SK-N-SH treated with all-trans-retinoic acid at 6 μM for 48 hours (cell line): ENCODE data around the gene LRP11.

Experiments
- ATAC-seq: fragments of 200-7000 bp; cut with Tn5 transposase; 3 replicates; pipeline ENCODE4 v1.9.1; 2020; ENCODE audit warnings: mild to moderate bottlenecking, moderate library complexity
- ARNTL ChIP-seq: fragments of 450-650 bp; formaldehyde crosslinking; IDR thresholded peaks from 2 replicates; pipeline ENCODE4 v1.5.0; 2020; ENCODE audit warnings: low read depth, mild to moderate bottlenecking, moderate library complexity, borderline replicate concordance
- BACH2 ChIP-seq: fragments of 250-450 bp; sonication (Bioruptor Pico); IDR thresholded peaks from 2 replicates; pipeline ENCODE4 v1.9.0; 2021; ENCODE audit warnings: mild to moderate bottlenecking, borderline replicate concordance
- CSDC2 ChIP-seq: fragments of 250-450 bp; sonication (Bioruptor Pico); IDR thresholded peaks from 2 replicates; pipeline ENCODE4 v1.5.0; 2020; ENCODE audit warnings: mild to moderate bottlenecking, moderate library complexity
- ESRRG ChIP-seq: fragments of 250-450 bp; sonication (Bioruptor Pico); IDR thresholded peaks from 2 replicates; pipeline ENCODE4 v1.6.1; 2021; ENCODE audit warnings: mild to moderate bottlenecking
- GLIS3 ChIP-seq: fragments of 250-450 bp; sonication (Bioruptor Pico); IDR thresholded peaks from 2 replicates; pipeline ENCODE4 v1.5.0; 2020; ENCODE audit warnings: mild to moderate bottlenecking, moderate library complexity
- ISL1 ChIP-seq: fragments of 250-450 bp; sonication (Bioruptor Pico); IDR thresholded peaks from 2 replicates; pipeline ENCODE4 v2.1.2; 2022; ENCODE audit warnings: mild to moderate bottlenecking, moderate library complexity
- OSR1 ChIP-seq: fragments of 250-450 bp; sonication (Bioruptor Pico); IDR thresholded peaks from 2 replicates; pipeline ENCODE4 v1.8.0; 2022; ENCODE audit warnings: moderate library complexity, mild to moderate bottlenecking, inconsistent platforms
- PPARA ChIP-seq: fragments of 250-450 bp; sonication (Bioruptor Pico); IDR thresholded peaks from 2 replicates; pipeline ENCODE4 v1.5.0; 2020; ENCODE audit warnings: mild to moderate bottlenecking, borderline replicate concordance
- RARB ChIP-seq: fragments of 250-450 bp; sonication (Bioruptor Pico); IDR thresholded peaks from 2 replicates; pipeline ENCODE4 v1.8.0; 2021; ENCODE audit warnings: mild to moderate bottlenecking, moderate library complexity
- SNAI2 ChIP-seq: fragments of 250-450 bp; sonication (Bioruptor Pico); IDR thresholded peaks from 2 replicates; pipeline ENCODE4 v1.5.0; 2020; ENCODE audit warnings: mild to moderate bottlenecking, moderate library complexity
- TCF4 ChIP-seq: fragments of 250-450 bp; sonication (Bioruptor Pico); IDR thresholded peaks from 2 replicates; pipeline ENCODE4 v1.8.0; 2021; ENCODE audit warnings: mild to moderate bottlenecking, moderate library complexity, borderline replicate concordance
- ZC3H10 ChIP-seq: fragments of 250-450 bp; sonication (Bioruptor Pico); IDR thresholded peaks from 2 replicates; pipeline ENCODE4 v1.5.1; 2021; ENCODE audit warnings: mild to moderate bottlenecking, moderate library complexity
- ZFP3 ChIP-seq: fragments of 250-450 bp; sonication (Bioruptor Pico); IDR thresholded peaks from 2 replicates; pipeline ENCODE4 v1.5.0; 2020; ENCODE audit warnings: mild to moderate bottlenecking, moderate library complexity
- ZFP30 ChIP-seq: fragments of 450-650 bp; formaldehyde crosslinking; IDR thresholded peaks from 2 replicates; pipeline ENCODE4 v1.5.0; 2022; ENCODE audit warnings: mild to moderate bottlenecking, moderate library complexity
- ZNF565 ChIP-seq: fragments of 450-650 bp; formaldehyde crosslinking; conservative IDR thresholded peaks from 2 replicates; pipeline ENCODE4 v1.5.0; 2020; ENCODE audit warnings: low read depth, mild to moderate bottlenecking, moderate library complexity
- ZNF70 ChIP-seq: fragments of 450-650 bp; formaldehyde crosslinking; IDR thresholded peaks from 2 replicates; pipeline ENCODE4 v1.5.0; 2020; ENCODE audit warnings: mild to moderate bottlenecking, moderate library complexity
- ZNF8 ChIP-seq: fragments of 450-650 bp; formaldehyde crosslinking; IDR thresholded peaks from 2 replicates; pipeline ENCODE4 v1.5.0; 2020; ENCODE audit warnings: mild to moderate bottlenecking, moderate library complexity
- TF ChIP-seq, protein P1 (sequence below): fragments of 250-450 bp; sonication (Bioruptor Pico); IDR thresholded peaks from 2 replicates; pipeline ENCODE4 v1.8.0; 2021; ENCODE audit warnings: low read depth, mild to moderate bottlenecking, moderate library complexity, borderline replicate concordance
- TF ChIP-seq, protein P2 (sequence below): fragments of 250-450 bp; sonication (Bioruptor Pico); IDR thresholded peaks from 2 replicates; pipeline ENCODE4 v1.5.0; 2020; ENCODE audit warnings: mild to moderate bottlenecking, moderate library complexity
- TF ChIP-seq, protein P3 (sequence below): fragments of 250-450 bp; sonication (Bioruptor Pico); IDR thresholded peaks from 2 replicates; pipeline ENCODE4 v1.5.1; 2021; ENCODE audit warnings: mild to moderate bottlenecking, moderate library complexity
- TF ChIP-seq, protein P4 (sequence below): fragments of 250-450 bp; sonication (Bioruptor Pico); IDR thresholded peaks from 2 replicates; pipeline ENCODE4 v1.5.1; 2020; ENCODE audit warnings: low read depth, mild to moderate bottlenecking, moderate library complexity
- TF ChIP-seq, protein P5 (sequence below): fragments of 250-450 bp; sonication (Bioruptor Pico); IDR thresholded peaks from 2 replicates; pipeline ENCODE4 v1.8.0; 2020; ENCODE audit warnings: mild to moderate bottlenecking, moderate library complexity, borderline replicate concordance

The LRP11 gene

DNA sequence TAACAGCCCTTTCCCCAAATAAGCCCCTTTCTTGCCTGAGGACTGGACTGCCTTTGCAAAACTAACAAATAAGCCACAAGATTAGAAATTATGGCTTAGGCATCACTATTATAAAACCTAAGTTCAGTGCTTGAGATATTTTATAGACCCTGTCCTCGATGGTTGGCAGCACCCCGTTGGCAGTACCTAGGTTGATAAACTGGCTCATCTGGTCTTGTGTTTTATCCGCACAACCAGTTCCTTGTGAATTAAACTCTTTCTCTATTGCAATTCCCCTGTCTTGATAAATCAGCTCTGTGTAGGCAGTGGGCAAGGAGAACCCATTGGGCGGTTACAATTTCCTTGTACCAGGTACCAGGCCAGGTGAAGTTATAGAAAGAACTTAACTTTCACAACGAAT lies 6.6 kb downstream of the LRP11 start:
- no peak for TF ChIP-seq ISL1 (CRISPR knock-in tag)
- TF ChIP-seq ZFP30 (CRISPR knock-in tag): no peak
- TF ChIP-seq, protein P1, sequence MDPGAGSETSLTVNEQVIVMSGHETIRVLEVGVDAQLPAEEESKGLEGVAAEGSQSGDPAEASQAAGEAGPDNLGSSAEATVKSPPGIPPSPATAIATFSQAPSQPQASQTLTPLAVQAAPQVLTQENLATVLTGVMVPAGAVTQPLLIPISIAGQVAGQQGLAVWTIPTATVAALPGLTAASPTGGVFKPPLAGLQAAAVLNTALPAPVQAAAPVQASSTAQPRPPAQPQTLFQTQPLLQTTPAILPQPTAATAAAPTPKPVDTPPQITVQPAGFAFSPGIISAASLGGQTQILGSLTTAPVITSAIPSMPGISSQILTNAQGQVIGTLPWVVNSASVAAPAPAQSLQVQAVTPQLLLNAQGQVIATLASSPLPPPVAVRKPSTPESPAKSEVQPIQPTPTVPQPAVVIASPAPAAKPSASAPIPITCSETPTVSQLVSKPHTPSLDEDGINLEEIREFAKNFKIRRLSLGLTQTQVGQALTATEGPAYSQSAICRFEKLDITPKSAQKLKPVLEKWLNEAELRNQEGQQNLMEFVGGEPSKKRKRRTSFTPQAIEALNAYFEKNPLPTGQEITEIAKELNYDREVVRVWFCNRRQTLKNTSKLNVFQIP (CRISPR knock-in tag): no peak
- no peak for TF ChIP-seq ARNTL (CRISPR knock-in tag)
- no peak for TF ChIP-seq SNAI2 (CRISPR knock-in tag)
- no peak for TF ChIP-seq TCF4 (CRISPR knock-in tag)
- no peak for TF ChIP-seq ZFP3
- TF ChIP-seq BACH2 (CRISPR knock-in tag): no peak
- TF ChIP-seq GLIS3 (CRISPR knock-in tag): no peak
- TF ChIP-seq, protein P2, sequence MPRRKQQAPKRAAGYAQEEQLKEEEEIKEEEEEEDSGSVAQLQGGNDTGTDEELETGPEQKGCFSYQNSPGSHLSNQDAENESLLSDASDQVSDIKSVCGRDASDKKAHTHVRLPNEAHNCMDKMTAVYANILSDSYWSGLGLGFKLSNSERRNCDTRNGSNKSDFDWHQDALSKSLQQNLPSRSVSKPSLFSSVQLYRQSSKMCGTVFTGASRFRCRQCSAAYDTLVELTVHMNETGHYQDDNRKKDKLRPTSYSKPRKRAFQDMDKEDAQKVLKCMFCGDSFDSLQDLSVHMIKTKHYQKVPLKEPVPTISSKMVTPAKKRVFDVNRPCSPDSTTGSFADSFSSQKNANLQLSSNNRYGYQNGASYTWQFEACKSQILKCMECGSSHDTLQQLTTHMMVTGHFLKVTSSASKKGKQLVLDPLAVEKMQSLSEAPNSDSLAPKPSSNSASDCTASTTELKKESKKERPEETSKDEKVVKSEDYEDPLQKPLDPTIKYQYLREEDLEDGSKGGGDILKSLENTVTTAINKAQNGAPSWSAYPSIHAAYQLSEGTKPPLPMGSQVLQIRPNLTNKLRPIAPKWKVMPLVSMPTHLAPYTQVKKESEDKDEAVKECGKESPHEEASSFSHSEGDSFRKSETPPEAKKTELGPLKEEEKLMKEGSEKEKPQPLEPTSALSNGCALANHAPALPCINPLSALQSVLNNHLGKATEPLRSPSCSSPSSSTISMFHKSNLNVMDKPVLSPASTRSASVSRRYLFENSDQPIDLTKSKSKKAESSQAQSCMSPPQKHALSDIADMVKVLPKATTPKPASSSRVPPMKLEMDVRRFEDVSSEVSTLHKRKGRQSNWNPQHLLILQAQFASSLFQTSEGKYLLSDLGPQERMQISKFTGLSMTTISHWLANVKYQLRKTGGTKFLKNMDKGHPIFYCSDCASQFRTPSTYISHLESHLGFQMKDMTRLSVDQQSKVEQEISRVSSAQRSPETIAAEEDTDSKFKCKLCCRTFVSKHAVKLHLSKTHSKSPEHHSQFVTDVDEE: no peak
- TF ChIP-seq, protein P3, sequence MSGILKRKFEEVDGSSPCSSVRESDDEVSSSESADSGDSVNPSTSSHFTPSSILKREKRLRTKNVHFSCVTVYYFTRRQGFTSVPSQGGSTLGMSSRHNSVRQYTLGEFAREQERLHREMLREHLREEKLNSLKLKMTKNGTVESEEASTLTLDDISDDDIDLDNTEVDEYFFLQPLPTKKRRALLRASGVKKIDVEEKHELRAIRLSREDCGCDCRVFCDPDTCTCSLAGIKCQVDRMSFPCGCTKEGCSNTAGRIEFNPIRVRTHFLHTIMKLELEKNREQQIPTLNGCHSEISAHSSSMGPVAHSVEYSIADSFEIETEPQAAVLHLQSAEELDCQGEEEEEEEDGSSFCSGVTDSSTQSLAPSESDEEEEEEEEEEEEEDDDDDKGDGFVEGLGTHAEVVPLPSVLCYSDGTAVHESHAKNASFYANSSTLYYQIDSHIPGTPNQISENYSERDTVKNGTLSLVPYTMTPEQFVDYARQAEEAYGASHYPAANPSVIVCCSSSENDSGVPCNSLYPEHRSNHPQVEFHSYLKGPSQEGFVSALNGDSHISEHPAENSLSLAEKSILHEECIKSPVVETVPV (CRISPR knock-in tag): no peak
- TF ChIP-seq RARB (CRISPR knock-in tag): no peak
- TF ChIP-seq ZC3H10 (CRISPR knock-in tag): no peak
- TF ChIP-seq ZNF8 (CRISPR knock-in tag): no peak
- TF ChIP-seq ZNF70 (CRISPR knock-in tag): no peak
- no peak for TF ChIP-seq OSR1 (CRISPR knock-in tag)
- TF ChIP-seq ESRRG: no peak
- TF ChIP-seq, protein P4, sequence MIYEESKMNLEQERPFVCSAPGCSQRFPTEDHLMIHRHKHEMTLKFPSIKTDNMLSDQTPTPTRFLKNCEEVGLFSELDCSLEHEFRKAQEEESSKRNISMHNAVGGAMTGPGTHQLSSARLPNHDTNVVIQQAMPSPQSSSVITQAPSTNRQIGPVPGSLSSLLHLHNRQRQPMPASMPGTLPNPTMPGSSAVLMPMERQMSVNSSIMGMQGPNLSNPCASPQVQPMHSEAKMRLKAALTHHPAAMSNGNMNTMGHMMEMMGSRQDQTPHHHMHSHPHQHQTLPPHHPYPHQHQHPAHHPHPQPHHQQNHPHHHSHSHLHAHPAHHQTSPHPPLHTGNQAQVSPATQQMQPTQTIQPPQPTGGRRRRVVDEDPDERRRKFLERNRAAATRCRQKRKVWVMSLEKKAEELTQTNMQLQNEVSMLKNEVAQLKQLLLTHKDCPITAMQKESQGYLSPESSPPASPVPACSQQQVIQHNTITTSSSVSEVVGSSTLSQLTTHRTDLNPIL (CRISPR knock-in tag): no peak
- TF ChIP-seq PPARA (CRISPR knock-in tag): no peak
- TF ChIP-seq, protein P5, sequence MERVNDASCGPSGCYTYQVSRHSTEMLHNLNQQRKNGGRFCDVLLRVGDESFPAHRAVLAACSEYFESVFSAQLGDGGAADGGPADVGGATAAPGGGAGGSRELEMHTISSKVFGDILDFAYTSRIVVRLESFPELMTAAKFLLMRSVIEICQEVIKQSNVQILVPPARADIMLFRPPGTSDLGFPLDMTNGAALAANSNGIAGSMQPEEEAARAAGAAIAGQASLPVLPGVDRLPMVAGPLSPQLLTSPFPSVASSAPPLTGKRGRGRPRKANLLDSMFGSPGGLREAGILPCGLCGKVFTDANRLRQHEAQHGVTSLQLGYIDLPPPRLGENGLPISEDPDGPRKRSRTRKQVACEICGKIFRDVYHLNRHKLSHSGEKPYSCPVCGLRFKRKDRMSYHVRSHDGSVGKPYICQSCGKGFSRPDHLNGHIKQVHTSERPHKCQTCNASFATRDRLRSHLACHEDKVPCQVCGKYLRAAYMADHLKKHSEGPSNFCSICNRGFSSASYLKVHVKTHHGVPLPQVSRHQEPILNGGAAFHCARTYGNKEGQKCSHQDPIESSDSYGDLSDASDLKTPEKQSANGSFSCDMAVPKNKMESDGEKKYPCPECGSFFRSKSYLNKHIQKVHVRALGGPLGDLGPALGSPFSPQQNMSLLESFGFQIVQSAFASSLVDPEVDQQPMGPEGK (CRISPR knock-in tag): no peak
- no peak for ATAC-seq

DNA sequence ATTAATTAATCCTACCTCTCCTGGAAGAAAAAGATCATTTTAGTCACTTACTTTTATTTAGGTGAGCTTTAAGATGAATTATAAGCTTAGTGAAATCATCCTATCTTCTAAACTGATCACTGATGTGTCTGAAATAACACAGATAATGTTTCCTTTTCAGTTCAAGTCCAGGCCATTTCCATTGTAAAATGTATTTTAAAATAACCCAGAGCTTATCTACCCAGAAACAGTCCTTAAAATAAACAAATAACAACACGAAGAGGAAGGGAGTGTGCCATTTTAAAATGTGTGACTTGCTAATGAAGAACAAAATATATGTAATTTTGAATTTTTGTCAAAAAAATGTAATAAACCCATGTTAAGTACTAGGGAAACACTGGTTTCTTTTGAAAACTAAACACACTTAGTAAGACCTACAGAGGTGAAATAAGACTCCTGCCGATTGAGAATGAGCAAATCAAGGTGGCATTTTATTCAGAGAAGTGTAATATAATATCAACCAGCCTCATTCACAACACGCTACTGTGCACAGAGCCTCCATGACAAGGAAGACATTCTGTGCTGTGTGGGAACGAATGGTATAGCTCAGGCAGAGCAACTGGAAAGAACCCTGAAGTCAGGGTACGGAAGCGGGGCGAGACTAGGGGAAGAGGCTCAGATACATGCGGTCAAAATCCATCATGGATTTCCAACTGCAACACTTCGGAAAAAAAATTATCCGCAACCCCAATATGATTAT lies 7.7 kb downstream of the LRP11 start:
- TF ChIP-seq ISL1 (CRISPR knock-in tag) (peak; percentile 10; the same call in 1 of the 2 replicates), ZNF565 (CRISPR knock-in tag) (no peak)
- TF ChIP-seq, all 23 proteins: peak for 1
- peak; percentile 5; the same call in 2 of the 3 replicates for ATAC-seq

DNA sequence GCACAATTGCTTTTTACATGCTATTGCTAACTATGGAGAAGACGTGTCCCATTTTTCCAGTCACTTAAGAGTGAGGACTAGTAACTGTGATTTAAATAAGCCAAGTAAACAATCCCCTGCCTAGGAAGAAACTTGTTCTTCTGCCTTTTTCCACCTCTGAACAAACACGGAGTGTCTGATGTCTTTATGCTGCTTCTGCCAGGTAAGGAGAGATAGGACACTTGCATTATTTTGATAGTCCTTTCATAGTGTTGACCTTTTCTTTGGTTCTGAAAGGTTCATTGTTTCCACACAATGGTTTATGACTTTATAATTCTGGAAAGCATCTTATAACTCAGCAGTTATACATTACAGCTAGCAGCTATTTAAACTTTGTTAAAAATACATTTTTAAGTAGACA lies 8.4 kb downstream of the LRP11 start:
- ATAC-seq: peak; percentile 8; the same call in 2 of the 3 replicates
- TF ChIP-seq, protein P2: no peak
- TF ChIP-seq RARB (CRISPR knock-in tag): no peak
- no peak for TF ChIP-seq OSR1 (CRISPR knock-in tag)
- TF ChIP-seq, protein P5 (CRISPR knock-in tag): no peak
- no peak for TF ChIP-seq GLIS3 (CRISPR knock-in tag)
- TF ChIP-seq ESRRG: no peak
- no peak for TF ChIP-seq ZNF565 (CRISPR knock-in tag)
- TF ChIP-seq ZC3H10 (CRISPR knock-in tag): no peak
- no peak for TF ChIP-seq ZNF70 (CRISPR knock-in tag)
- no peak for TF ChIP-seq SNAI2 (CRISPR knock-in tag)
- no peak for TF ChIP-seq CSDC2 (CRISPR knock-in tag)
